DND-41 (cell line): Measurements from ENCODE around the gene TRIP12.

ENCODE experiments used
- EZH2 ChIP-seq: IDR thresholded peaks from 3 replicates; pipeline ENCODE4 v1.6.1; 2012; ENCODE audit warnings: borderline replicate concordance, low read depth, mild to moderate bottlenecking, moderate library complexity, low read length, inconsistent platforms; ENCODE audit not compliant: severe bottlenecking
- TF ChIP-seq, protein P1 (sequence below): IDR thresholded peaks from 2 replicates; pipeline ENCODE4 v1.5.1; 2012; ENCODE audit warnings: borderline replicate concordance, low read length, moderate library complexity, mild to moderate bottlenecking; ENCODE audit not compliant: poor library complexity, severe bottlenecking; ENCODE audit errors: extremely low read depth

DNA sequence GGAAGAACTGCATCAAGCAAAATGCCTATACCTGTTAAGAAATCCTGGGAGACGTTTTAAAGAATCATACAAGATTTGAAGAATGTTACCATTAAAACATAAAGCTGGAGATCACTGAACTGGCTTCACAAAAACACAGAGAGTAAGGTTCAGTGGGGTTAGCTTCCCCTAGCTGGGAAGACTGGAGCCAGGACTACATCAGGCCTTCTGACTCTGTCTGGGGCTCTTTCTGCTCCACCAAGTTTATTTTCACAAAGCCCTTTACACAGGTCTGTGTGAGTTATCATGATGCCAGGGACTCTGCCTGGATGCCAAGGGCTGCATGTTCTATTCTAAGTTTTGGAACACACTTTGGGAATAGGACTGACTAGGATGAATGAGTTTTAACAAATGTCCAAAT, 160.1 kb downstream of the TRIP12 start:
- TF ChIP-seq, protein P1, sequence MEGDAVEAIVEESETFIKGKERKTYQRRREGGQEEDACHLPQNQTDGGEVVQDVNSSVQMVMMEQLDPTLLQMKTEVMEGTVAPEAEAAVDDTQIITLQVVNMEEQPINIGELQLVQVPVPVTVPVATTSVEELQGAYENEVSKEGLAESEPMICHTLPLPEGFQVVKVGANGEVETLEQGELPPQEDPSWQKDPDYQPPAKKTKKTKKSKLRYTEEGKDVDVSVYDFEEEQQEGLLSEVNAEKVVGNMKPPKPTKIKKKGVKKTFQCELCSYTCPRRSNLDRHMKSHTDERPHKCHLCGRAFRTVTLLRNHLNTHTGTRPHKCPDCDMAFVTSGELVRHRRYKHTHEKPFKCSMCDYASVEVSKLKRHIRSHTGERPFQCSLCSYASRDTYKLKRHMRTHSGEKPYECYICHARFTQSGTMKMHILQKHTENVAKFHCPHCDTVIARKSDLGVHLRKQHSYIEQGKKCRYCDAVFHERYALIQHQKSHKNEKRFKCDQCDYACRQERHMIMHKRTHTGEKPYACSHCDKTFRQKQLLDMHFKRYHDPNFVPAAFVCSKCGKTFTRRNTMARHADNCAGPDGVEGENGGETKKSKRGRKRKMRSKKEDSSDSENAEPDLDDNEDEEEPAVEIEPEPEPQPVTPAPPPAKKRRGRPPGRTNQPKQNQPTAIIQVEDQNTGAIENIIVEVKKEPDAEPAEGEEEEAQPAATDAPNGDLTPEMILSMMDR, result no peak
- no peak for TF ChIP-seq EZH2
